NCI-H345 treated with DMSO at 0.1 percent for 48 hours (cell line): ENCODE data around the gene JAG2.

ENCODE experiments used
- DNase-seq: peaks from one replicate; lab custom pipeline; 2025; ENCODE audit not compliant: unreplicated experiment; lab: John Stamatoyannopoulos, UW

The JAG2 gene

DNA sequence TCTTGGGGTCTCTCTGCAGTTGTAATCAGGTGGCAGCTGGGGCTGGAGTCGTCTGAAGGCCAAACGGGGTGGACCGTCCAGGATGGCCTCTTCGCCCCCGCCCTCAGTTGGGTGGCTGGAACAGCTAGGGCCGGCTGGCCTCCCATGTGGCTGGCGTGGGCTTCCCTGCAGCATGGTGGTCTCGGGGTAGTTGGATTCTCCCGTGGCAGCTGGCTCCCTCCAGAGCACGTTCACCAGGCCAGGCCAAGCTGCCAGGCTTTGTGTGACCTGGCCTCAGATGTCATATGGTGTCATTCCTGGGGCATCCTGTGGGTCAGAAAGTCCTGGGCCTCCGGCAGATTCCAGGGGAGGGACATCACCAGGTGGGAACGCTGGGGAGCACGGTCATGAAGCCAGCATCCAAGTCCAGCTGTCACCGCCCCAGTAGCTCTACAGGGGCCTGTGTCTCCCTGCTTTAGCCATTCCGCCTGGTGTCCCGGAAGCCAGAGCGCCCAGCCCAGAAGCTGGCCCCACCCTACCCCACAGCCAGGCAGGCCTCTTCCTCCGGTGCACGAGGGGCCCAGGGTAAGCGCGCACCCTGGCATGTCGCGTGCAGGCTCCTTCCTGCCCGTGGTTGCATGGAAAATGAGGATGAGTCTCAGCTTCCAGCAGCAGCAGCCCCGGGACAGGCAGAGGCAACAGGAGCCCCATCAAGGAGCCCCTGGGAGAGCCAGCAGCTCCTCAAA lies 13.9 kb upstream of the JAG2 start:
- DNase-seq: no peak

- no peak for DNase-seq
Measured at GRCh38 chr14:105181549-105182295, 13.1 kb upstream of the JAG2 start.

- DNase-seq: no peak
Measured at GRCh38 chr14:105180592-105181548, 12.3 kb upstream of the JAG2 start, which contains the start of gene NUDT14. Gene NUDT14, minus strand, starts transcription at chr14:105181312. Its CDS starts 103 bp downstream, at chr14:105181209.

GRCh38 chr14:105179191-105179590 lies 10.6 kb upstream of the JAG2 start:
- DNase-seq: no peak

GRCh38 chr14:105178868-105179140 lies 10.2 kb upstream of the JAG2 start:
- DNase-seq: no peak

GRCh38 chr14:105178069-105178867 lies 9.7 kb upstream of the JAG2 start:
- DNase-seq: no peak

DNA sequence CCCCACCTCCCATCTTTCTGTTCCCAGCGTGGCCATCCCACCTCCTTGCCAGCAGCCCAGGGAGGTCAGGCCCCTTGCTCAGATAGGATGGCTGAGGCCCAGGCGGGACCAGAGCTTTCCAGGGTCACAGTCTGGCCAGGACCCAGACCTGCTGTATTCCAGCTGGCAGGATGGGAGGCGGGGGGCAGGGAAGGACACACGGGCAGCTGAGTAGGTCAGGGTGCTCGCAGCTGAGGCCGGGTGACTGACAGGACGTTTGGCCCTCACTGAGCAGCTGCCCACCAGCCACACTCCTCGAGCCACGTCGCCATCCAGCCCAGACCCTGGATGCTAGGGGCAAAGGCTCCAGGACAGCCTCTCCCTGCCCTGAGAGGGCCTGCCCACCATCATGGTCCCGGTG lies 8.5 kb upstream of the JAG2 start:
- no peak for DNase-seq

DNA sequence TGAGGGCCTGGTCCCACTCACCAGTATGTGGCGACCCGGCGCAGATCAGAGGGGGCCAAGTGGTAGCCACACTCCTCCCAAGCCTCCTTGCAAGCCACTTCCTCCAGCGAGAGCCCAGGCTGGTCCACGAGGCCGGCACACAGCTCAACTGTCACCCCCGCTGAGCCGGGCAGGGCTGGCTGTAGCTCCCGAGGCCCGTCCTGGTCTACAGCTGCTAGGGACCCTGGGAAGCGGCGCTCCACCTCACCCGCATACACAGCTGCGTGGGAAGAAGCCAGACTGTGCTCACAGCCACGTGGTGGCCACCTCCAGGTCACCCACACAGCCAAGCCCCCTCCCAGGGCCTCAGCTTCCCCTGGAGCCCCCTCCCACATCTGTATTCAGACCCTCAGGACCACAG lies 7.9 kb upstream of the JAG2 start:
- no peak for DNase-seq

GRCh38 chr14:105173901-105174894 lies 5.6 kb upstream of the JAG2 start:
- no peak for DNase-seq

DNA sequence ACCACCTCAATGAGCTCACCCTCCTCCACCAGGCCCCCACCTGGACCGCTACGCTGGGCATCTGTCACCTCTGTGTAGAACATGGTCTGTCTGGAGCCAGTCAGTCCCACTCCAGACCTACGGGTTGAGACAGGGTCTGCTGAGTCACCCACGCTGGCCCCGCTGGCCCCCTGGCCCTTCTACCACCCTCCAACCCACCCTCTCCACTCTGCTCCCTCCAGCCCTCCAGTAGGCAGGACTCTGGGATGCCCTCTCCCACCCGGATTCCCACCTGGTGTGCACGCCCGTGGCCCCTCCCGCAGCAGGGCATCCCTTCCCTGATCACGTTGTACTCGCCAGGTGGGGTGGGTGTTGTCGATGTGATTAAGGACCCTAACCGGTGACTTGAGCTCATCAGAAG lies 4.6 kb upstream of the JAG2 start:
- DNase-seq: no peak

GRCh38 chr14:105172476-105172875 lies 3.9 kb upstream of the JAG2 start:
- DNase-seq: no peak

DNA sequence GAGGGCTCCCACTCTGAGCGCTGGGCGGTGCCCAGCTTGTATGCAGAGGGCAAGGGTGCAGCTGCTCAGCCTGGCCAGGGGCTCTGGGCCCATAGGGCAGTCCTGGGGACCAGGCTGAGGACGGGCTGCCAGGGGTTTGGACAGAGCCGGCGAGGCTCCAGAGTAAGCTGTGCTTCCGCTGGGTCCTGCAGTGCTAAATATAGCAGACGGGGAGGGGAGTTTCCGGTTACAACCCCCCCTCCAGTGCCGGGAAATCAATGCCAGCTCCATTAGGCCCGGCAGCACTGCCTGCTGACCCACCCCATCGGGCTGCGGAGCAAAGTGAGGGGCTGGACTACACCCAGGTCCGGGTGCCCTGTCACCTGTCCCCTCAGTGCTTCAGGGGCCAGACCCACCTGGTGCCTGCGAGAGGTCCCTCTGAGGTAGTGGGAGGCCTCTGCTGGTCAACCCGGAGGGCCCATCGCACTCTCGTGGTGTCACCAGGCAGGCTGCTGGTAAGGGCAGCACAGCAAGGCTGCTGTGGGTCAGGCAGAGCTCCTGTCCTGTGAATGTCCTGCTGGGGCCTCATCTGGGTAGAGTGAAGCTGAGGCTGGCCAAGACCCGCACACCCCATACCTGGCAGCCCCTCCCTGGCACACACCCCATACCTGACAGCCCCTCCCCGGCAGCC lies 2.6 kb upstream of the JAG2 start:
- DNase-seq: peak; percentile 37

DNA sequence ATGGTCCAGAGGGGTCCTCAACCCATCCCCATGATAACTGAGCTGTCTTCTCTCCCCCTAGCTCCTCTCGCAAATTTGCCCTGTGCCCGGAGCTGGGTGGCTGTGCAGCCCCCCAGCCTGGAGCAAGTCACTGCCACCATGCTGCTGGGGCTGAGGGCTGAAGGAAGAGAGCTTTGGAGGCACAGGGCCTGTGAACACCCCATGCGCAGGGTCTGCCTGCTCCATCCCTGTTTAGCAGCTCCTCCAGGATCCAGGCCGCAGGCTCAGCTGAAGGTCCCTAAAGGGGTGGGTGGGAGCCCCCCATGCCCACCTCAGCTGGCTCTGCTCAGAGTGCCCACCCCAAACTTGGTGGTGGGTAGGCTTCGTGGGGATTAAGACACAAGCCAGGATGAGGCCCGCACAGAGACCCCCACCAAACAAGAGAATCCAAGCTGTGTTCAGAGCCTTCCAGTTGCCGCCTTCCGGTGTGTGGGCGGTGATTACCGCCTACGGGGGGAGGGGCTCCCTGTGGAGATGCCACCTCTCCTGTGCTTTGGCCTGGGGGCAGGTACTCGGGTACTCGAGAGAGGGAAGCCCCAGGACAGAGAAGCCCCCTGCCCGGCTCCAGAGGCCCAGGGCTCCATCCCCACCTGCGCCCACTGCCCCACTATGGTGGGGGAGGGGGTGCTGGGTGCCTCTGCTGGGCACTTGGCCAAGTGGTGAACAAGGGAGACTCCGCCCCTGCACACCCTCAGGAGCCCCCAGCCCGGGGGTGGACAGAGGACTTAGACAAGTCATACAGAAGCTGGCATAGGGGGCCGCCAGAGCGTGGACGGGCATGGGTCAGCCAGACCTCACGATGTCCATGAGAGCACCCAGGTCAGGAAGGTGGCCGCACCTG lies 1.4 kb upstream of the JAG2 start:
- DNase-seq: no peak

- DNase-seq: no peak
Measured at GRCh38 chr14:105168979-105169507, 467 bp upstream of the JAG2 start.

GRCh38 chr14:105168093-105168420 lies 519 bp downstream of the JAG2 start:
- DNase-seq: no peak

- no peak for DNase-seq
Measured at GRCh38 chr14:105167303-105168092, 1.1 kb downstream of the JAG2 start.
